OCI-LY7 (cell line): ENCODE data around the gene IKZF1. TPM values are rescaled to one million over a fixed set of nuclear protein-coding genes. Genes with fewer than 3 reads are reported as not detected.

Experiments used
- BruUV-seq: library from RNA; stranded (reverse); fragments of 400-500 nt; replicated peaks from 2 replicates; lab custom pipeline; 2021; lab: Mats Ljungman, UMichigan
- CTCF ChIA-PET: fragments of 300-600 bp; sonication (Branson Sonifier 250); formaldehyde crosslinking; loops from one replicate; lab custom pipeline; 2022; ENCODE audit warnings: antibody characterized with exemption; ENCODE audit not compliant: unreplicated experiment; lab: Charles Lee
- POLR2A ChIA-PET: fragments of 300-600 bp; sonication (Branson Sonifier 250); formaldehyde crosslinking; loops from one replicate; lab custom pipeline; 2022; ENCODE audit warnings: antibody characterized with exemption; lab: Charles Lee
- DNase-seq: peaks from one replicate; pipeline ENCODE4 v3.0.0-alpha.2; 2015; ENCODE audit warnings: low spot score
- H2AFZ ChIP-seq: fragments of 200-600 bp; sonication (generic), shearing (Covaris generic); 2 replicates; pipeline ENCODE4 v1.6.1; 2014; ENCODE audit warnings: mild to moderate bottlenecking, antibody characterized with exemption, low read length, moderate library complexity
- H3K27ac ChIP-seq: fragments of 200-600 bp; sonication (generic); 2 replicates; pipeline ENCODE4 v1.5.1; 2014; ENCODE audit warnings: mixed run types, low read depth, mild to moderate bottlenecking, moderate library complexity, low read length, inconsistent platforms; ENCODE audit not compliant: poor library complexity, severe bottlenecking
- H3K36me3 ChIP-seq: fragments of 200-600 bp; sonication (generic); 2 replicates; pipeline ENCODE4 v1.6.1; 2014; ENCODE audit warnings: mild to moderate bottlenecking, antibody characterized with exemption, low read length, moderate library complexity, mixed read lengths; ENCODE audit not compliant: insufficient read depth
- H3K4me1 ChIP-seq: fragments of 200-600 bp; sonication (generic); 2 replicates; pipeline ENCODE4 v1.5.1; 2014; ENCODE audit warnings: mild to moderate bottlenecking, low read length; ENCODE audit not compliant: insufficient read depth, poor library complexity, severe bottlenecking
- H3K4me2 ChIP-seq: fragments of 200-600 bp; sonication (generic); 2 replicates; pipeline ENCODE4 v1.6.1; 2014; ENCODE audit warnings: mild to moderate bottlenecking, low read length
- H3K4me3 ChIP-seq: fragments of 200-600 bp; sonication (generic); 2 replicates; pipeline ENCODE4 v1.5.1; 2014; ENCODE audit warnings: mild to moderate bottlenecking, low read depth, low read length; ENCODE audit not compliant: poor library complexity, severe bottlenecking
- H3K79me2 ChIP-seq: fragments of 200-600 bp; sonication (generic); 2 replicates; pipeline ENCODE4 v1.6.1; 2016; ENCODE audit warnings: low read depth, mild to moderate bottlenecking, low read length, moderate library complexity, mixed read lengths; ENCODE audit not compliant: insufficient read depth
- H3K9me2 ChIP-seq: fragments of 200-600 bp; sonication (generic); 2 replicates; pipeline ENCODE4 v1.6.1; 2016; ENCODE audit warnings: mild to moderate bottlenecking, low read length, mixed read lengths; ENCODE audit not compliant: insufficient read depth
- H3K9me3 ChIP-seq: fragments of 200-600 bp; sonication (generic); 2 replicates; pipeline ENCODE4 v1.6.1; 2014; ENCODE audit warnings: mild to moderate bottlenecking, mixed run types, low read length, mixed read lengths
- H4K20me1 ChIP-seq: fragments of 200-600 bp; sonication (generic); 2 replicates; pipeline ENCODE4 v1.6.1; 2014; ENCODE audit warnings: mild to moderate bottlenecking, antibody characterized with exemption, low read length, moderate library complexity, mixed read lengths; ENCODE audit not compliant: insufficient read depth
- EZH2phosphoT487 ChIP-seq: fragments of 200-600 bp; sonication (generic); IDR thresholded peaks from 2 replicates; pipeline ENCODE4 v1.6.1; 2018; ENCODE audit warnings: low read depth, borderline replicate concordance, mild to moderate bottlenecking, mixed run types, antibody characterized with exemption, low read length, moderate library complexity, mixed read lengths
- intact Hi-C: fragments of 100-400 bp; cut with micrococcal nuclease; formaldehyde crosslinking; loops from one replicate; pipeline ENCODE4 v1.10.0; 2022; ENCODE audit not compliant: unreplicated experiment
- total RNA-seq, 2 experiments: library from RNA; depleted of rRNA in 1 of 2; stranded (reverse); fragments of >200 nt in 1 of 2; shearing (Covaris generic) in 1 of 2; gene quantifications; 2 replicates each; pipeline ENCODE4 v1.2.3, GENCODE V29; 2014 to 2022
- TF ChIP-seq, protein P1 (sequence below): fragments of 200-600 bp; sonication (generic); conservative IDR thresholded peaks from 2 replicates; pipeline ENCODE4 v1.5.1; 2014; ENCODE audit warnings: mild to moderate bottlenecking, antibody characterized with exemption, low read length, moderate library complexity, mixed read lengths

Gene IKZF1
- total RNA-seq, 2 experiments from 2014 or later, result 108 to 161 TPM

DNA sequence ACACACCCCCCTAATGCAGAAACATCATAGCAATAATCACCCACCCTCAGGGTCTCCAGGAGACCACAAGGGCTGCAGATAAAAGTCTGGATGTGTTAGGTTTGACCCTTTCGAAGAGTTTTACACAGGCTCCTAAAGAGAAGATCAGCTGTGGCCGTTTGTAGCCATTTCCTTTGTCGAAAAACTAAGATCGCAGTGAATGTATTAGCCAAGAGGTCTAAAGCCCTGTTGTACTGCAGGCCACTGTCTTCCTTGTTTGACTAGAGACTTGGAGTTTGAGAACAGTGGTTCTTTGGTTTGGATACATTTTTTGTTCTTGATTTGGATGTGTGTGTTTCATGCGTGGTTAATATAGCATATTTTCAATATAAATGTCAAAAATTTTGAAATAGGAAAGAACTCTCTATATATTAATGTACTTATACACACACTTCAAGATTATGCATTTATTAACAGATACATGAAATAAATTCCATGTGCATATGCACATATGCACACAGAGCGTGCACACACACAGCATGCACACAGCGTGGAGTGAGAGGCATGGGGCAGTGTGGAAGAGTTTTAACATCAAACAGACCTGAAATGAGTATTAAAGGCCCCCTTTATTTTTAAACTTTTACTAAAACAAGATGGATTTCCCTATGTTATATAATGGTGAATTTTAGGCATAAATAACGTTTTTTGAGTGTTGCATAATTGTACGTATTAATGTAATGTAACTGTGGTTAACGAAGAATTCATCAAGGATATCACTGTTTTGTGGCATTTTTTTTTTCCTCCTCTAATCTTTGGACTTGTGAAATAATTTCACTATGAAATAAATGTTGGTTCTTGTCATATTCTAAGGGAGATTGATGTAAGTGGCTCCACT, 2.2 kb downstream of the IKZF1 start:
- Histone ChIP-seq H3K79me2 (peaks cover 67% of the 10 kb centered on the region), H3K4me2 (peak overlapping the region; percentile 99), H3K4me3 (peak overlapping the region; percentile 71), H3K9me2 (no peaks in the 10 kb centered on the region), H3K4me1 (peaks cover 21% of the 10 kb centered on the region), H3K27ac (peak overlapping the region; percentile 86), H4K20me1 (no peaks in the 10 kb centered on the region), H3K9me3 (no peaks in the 10 kb centered on the region), H2AFZ (peak overlapping the region; percentile 32; the same call in 1 of the 2 replicates), H3K36me3 (peaks cover 17% of the 10 kb centered on the region)
- BruUV-seq, result no TSS peak
- no peak for TF ChIP-seq EZH2phosphoT487
- TF ChIP-seq, protein P1, sequence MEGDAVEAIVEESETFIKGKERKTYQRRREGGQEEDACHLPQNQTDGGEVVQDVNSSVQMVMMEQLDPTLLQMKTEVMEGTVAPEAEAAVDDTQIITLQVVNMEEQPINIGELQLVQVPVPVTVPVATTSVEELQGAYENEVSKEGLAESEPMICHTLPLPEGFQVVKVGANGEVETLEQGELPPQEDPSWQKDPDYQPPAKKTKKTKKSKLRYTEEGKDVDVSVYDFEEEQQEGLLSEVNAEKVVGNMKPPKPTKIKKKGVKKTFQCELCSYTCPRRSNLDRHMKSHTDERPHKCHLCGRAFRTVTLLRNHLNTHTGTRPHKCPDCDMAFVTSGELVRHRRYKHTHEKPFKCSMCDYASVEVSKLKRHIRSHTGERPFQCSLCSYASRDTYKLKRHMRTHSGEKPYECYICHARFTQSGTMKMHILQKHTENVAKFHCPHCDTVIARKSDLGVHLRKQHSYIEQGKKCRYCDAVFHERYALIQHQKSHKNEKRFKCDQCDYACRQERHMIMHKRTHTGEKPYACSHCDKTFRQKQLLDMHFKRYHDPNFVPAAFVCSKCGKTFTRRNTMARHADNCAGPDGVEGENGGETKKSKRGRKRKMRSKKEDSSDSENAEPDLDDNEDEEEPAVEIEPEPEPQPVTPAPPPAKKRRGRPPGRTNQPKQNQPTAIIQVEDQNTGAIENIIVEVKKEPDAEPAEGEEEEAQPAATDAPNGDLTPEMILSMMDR, result no peak
- intact Hi-C loops, result loop anchor here (1.0 to 5.0 kb wide), 4 partner anchors 24 to 101 kb away; no protein-coding TSS in a partner anchor
- DNase-seq, result peak; percentile 71
- CTCF ChIA-PET, result interaction anchor here (0.8 to 1.5 kb wide), 2 partner anchors 26 to 32 kb away, joined by 3 to 5 read pairs; no protein-coding TSS in a partner anchor
- POLR2A ChIA-PET, result interaction anchor here (0.8 to 14.5 kb wide), 15 partner anchors 9 to 159 kb away, joined by 3 to 293 read pairs (median 6); no protein-coding TSS in a partner anchor

DNA sequence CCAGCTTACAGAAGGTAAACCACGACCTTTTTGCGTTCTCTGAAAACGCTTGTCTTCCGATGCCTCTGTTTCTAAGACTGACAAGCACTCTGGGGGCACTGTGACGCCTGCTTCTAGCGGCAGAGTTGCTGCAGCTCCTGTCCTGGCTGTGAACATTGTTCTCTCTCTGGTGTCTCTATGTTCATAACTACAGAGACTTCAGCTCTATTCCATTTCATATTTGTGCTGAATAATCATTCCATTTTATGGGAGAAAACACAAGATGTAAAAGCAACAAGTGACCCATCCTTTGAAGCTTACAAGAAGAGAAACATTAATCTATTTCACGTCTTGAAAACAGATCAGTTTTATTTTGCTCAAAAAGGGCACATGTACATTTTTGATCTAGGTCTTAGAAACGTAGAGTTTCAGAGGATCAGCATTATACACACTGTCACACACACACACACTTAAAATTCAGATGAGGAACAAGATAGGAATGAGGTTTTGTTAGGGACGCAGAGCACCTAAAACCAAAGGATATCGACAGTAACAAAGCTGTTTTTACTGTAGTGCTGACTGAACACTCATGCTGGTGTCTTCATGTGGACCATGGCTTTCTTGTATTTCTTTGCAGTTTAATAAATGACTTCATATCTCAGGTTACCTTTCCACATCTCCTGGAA, 3.0 kb downstream of the IKZF1 start:
- BruUV-seq, result no TSS peak
- peak overlapping the region; percentile 32; the same call in 1 of the 2 replicates for H2AFZ ChIP-seq

More for the DNA sequence above, 3.0 kb downstream of the IKZF1 start:
- Histone ChIP-seq H4K20me1 (no peaks in the 10 kb centered on the region), H3K79me2 (peaks cover 75% of the 10 kb centered on the region), H3K4me2 (peak overlapping the region; percentile 99), H3K9me3 (no peaks in the 10 kb centered on the region), H3K27ac (peak overlapping the region; percentile 86), H3K4me3 (peak overlapping the region; percentile 71), H3K4me1 (peaks cover 26% of the 10 kb centered on the region), H3K36me3 (peaks cover 17% of the 10 kb centered on the region), H3K9me2 (no peaks in the 10 kb centered on the region)
- ChIA-PET CTCF (interaction anchor here (0.8 to 1.5 kb wide), 3 partner anchors 25 to 38 kb away, joined by 3 to 5 read pairs (median 3); no protein-coding TSS in a partner anchor), POLR2A (interaction anchor here (0.5 to 14.5 kb wide), 19 partner anchors 8 to 159 kb away, joined by 3 to 293 read pairs (median 4); no protein-coding TSS in a partner anchor)
- intact Hi-C loops, result loop anchor here (1.0 to 5.0 kb wide), 4 partner anchors 25 to 102 kb away; no protein-coding TSS in a partner anchor
- TF ChIP-seq, protein P1, result peak; percentile 62
- no peak for TF ChIP-seq EZH2phosphoT487
- DNase-seq, result peak; percentile 88
